GM21381 (cell line): Measurements from ENCODE around the gene STRADB.
"Not testable (repeated sequence)": the region's sequence is repeated elsewhere in the genome, so short reads cannot be mapped to it uniquely, and the experiment has no call there.

Source experiments
- ATAC-seq: cut with Tn5 transposase; IDR thresholded peaks from one replicate; pipeline ENCODE4 v1.9.1; 2021; ENCODE audit warnings: mild to moderate bottlenecking, moderate library complexity; ENCODE audit not compliant: unreplicated experiment

STRADB gene

GRCh38 chr2:201451292-201452057, at the start of gene STRADB, which contains the start of gene TRAK2:
STRADB (plus strand) TSS chr2:201451740; CDS start chr2:201454841, 3,101 bp downstream.
TRAK2 (minus strand) TSS chr2:201451458; CDS start chr2:201420507, 30,951 bp downstream.
- peak; percentile 96 for ATAC-seq

GRCh38 chr2:201401815-201402214, 49.7 kb upstream of the STRADB start:
- ATAC-seq, result no peak

- ATAC-seq, result no peak
Measured at GRCh38 chr2:201402651-201403562, 48.6 kb upstream of the STRADB start.

GRCh38 chr2:201403880-201404279, 47.7 kb upstream of the STRADB start:
- no peak for ATAC-seq

GRCh38 chr2:201404699-201405280, 46.8 kb upstream of the STRADB start:
- ATAC-seq, result no peak

- no peak for ATAC-seq
Measured at GRCh38 chr2:201406077-201406662, 45.4 kb upstream of the STRADB start.

- ATAC-seq, result no peak
Measured at GRCh38 chr2:201407265-201407664, 44.3 kb upstream of the STRADB start.

GRCh38 chr2:201408931-201409330, 42.6 kb upstream of the STRADB start:
- no peak for ATAC-seq

- ATAC-seq, result no peak
Measured at GRCh38 chr2:201411421-201411820, 40.1 kb upstream of the STRADB start.

- ATAC-seq, result no peak
Measured at GRCh38 chr2:201413143-201413542, 38.4 kb upstream of the STRADB start.

GRCh38 chr2:201413552-201413951, 38.0 kb upstream of the STRADB start:
- no peak for ATAC-seq

GRCh38 chr2:201414099-201415023, 37.2 kb upstream of the STRADB start:
- peak; percentile 81 for ATAC-seq

GRCh38 chr2:201415149-201415548, 36.4 kb upstream of the STRADB start:
- no peak for ATAC-seq

GRCh38 chr2:201419057-201419635, 32.4 kb upstream of the STRADB start:
- ATAC-seq, result no peak

- no peak for ATAC-seq
Measured at GRCh38 chr2:201419986-201420385, 31.6 kb upstream of the STRADB start.

GRCh38 chr2:201420442-201421113, 31.0 kb upstream of the STRADB start:
- ATAC-seq, result no peak

- no peak for ATAC-seq
Measured at GRCh38 chr2:201425952-201426351, 25.6 kb upstream of the STRADB start.

GRCh38 chr2:201428366-201428765, 23.2 kb upstream of the STRADB start:
- not testable (repeated sequence) for ATAC-seq

GRCh38 chr2:201429835-201430234, 21.7 kb upstream of the STRADB start:
- not testable (repeated sequence) for ATAC-seq
